Brain microvascular endothelial cell (primary cell): ENCODE results near the gene CIC.

ENCODE experiments used
- DNase-seq: peaks from one replicate; pipeline ENCODE4 v3.0.0-alpha.2; 2020
- H3K27ac ChIP-seq: fragments of 250-450 bp; sonication (Bioruptor Pico); 2 replicates; pipeline ENCODE4 v1.5.1; 2020; ENCODE audit warnings: mild to moderate bottlenecking, moderate library complexity
- H3K27me3 ChIP-seq: fragments of 250-450 bp; sonication (Bioruptor Pico); replicated peaks from 2 replicates; pipeline ENCODE4 v1.5.1; 2020; ENCODE audit warnings: mild to moderate bottlenecking
- H3K36me3 ChIP-seq: fragments of 250-450 bp; sonication (Bioruptor Pico); replicated peaks from 2 replicates; pipeline ENCODE4 v1.5.1; 2020; ENCODE audit warnings: mild to moderate bottlenecking
- H3K4me3 ChIP-seq: 2 replicates; pipeline ENCODE4 v1.5.1; 2011; ENCODE audit warnings: low read depth, mild to moderate bottlenecking, control low read depth, low read length, moderate library complexity
- CTCF ChIP-seq: IDR thresholded peaks from 2 replicates; pipeline ENCODE4 v1.5.1; 2011; ENCODE audit warnings: low read depth, mild to moderate bottlenecking, moderate library complexity, low read length, control low read depth, inconsistent platforms; ENCODE audit errors: missing control alignments
- in situ Hi-C: cut with HindIII; loops from 2 replicates; pipeline ENCODE4 v1.10.0; 2017; ENCODE audit warnings: low sequenced_read_pairs, low pct_ligation_motif_present

Gene CIC

DNA sequence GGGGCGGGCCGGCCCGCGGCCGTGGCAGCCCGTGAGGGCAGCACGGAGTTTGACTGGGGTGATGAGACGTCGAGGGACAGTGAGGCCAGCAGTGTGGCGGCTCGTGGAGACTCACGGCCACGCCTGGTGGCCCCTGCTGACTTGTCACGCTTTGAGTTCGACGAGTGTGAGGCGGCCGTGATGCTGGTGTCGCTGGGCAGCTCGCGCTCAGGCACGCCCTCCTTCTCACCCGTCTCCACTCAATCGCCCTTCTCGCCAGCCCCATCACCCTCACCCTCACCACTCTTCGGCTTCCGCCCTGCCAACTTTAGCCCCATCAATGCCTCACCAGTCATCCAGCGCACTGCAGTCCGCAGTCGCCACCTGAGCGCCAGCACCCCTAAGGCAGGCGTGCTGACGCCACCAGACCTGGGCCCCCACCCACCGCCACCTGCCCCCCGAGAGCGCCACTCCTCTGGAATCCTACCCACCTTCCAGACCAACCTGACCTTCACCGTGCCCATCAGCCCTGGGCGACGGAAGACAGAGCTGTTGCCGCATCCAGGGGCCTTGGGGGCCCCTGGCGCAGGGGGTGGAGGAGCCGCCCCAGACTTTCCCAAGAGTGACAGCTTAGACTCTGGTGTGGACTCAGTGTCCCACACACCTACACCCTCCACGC, 4.5 kb downstream of the CIC start:
- DNase-seq, result no peak
- Histone ChIP-seq H3K36me3 (peaks cover 36% of the 10 kb centered on the region), H3K27me3 (no peaks in the 10 kb centered on the region), H3K27ac (no peak overlapping the region), H3K4me3 (no peak overlapping the region)
- TF ChIP-seq CTCF, result no peak
- in situ Hi-C loops, result no loop called here

DNA sequence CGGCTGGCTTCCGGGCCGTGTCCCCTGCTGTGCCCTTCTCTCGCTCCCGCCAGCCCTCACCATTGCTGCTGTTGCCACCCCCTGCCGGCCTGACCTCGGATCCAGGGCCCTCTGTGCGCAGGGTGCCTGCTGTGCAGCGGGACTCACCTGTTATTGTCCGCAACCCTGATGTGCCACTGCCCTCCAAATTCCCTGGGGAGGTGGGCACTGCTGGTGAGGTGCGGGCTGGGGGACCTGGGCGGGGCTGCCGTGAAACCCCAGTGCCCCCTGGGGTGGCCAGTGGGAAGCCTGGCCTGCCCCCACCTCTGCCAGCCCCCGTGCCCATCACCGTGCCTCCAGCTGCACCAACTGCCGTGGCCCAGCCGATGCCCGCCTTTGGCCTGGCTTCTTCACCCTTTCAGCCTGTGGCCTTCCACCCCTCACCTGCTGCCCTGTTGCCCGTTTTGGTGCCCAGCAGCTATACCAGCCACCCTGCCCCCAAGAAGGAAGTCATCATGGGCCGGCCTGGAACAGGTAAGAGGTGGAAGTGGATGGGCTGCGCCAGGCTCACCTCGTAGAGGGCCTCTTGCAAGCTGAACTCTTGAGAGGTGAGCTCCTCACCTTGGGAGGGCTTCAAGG, 5.1 kb downstream of the CIC start:
- H3K27me3 ChIP-seq, result no peaks in the 10 kb centered on the region
- peaks cover 36% of the 10 kb centered on the region for H3K36me3 ChIP-seq
- no peak overlapping the region for H3K27ac ChIP-seq
- TF ChIP-seq CTCF, result no peak
- DNase-seq, result no peak
- in situ Hi-C loops, result no loop called here
- no peak overlapping the region for H3K4me3 ChIP-seq

DNA sequence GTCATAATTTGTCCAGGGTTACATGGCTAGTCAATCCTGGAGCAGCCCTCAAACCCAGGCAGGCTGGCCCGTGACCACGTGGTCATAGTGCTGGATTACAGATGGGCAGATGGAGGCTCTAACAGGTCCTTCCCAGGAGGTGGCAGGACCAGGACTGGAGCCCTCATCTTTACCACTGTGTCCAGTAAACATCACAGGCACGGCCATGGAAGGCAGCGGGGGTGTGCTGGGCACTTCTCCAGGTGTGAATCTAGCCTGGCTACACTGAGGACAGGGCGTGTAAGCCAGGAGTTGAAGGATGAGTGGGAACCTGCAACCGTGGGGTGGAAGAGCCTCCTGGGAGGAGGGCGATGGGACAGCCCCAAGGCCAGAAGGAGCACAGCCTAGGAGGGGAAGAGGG, 6.1 kb downstream of the CIC start:
- H3K4me3 ChIP-seq, result no peak overlapping the region
- no peak overlapping the region for H3K27ac ChIP-seq
- H3K36me3 ChIP-seq, result peaks cover 36% of the 10 kb centered on the region
- TF ChIP-seq CTCF, result no peak
- in situ Hi-C loops, result no loop called here
- DNase-seq, result no peak
- no peaks in the 10 kb centered on the region for H3K27me3 ChIP-seq

DNA sequence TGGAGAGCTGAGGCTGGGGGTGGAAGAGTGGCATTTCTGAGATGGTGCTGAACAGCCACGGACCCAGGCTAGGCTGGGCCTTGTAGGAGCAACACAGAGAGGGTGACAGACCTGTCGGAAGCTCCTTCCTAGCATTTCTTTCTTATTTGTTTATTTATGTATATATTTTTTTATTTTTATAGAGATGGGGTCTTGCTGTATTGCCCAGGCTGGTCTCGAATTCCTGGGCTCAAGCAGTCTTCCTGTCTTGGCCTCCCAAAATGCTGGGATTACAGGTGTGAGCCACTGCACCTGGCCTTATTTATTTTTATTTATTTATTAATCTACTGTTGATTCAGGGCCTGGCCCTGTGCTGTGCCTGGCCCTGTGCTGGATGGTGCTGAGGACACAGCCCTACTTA, 6.5 kb downstream of the CIC start:
- Histone ChIP-seq H3K27ac (no peak overlapping the region), H3K36me3 (peaks cover 36% of the 10 kb centered on the region), H3K4me3 (no peak overlapping the region), H3K27me3 (no peaks in the 10 kb centered on the region)
- TF ChIP-seq CTCF, result no peak
- DNase-seq, result no peak
- in situ Hi-C loops, result no loop called here

GRCh38 chr19:42276284-42276683, 7.2 kb downstream of the CIC start:
- DNase-seq, result no peak
- in situ Hi-C loops, result no loop called here
- no peak overlapping the region for H3K27ac ChIP-seq
- H3K36me3 ChIP-seq, result peaks cover 36% of the 10 kb centered on the region
- H3K27me3 ChIP-seq, result no peaks in the 10 kb centered on the region
- H3K4me3 ChIP-seq, result no peak overlapping the region
- no peak for TF ChIP-seq CTCF

- no peak for TF ChIP-seq CTCF
- H3K36me3 ChIP-seq, result peaks cover 36% of the 10 kb centered on the region
- no peaks in the 10 kb centered on the region for H3K27me3 ChIP-seq
- in situ Hi-C loops, result no loop called here
- H3K4me3 ChIP-seq, result no peak overlapping the region
- DNase-seq, result no peak
- H3K27ac ChIP-seq, result no peak overlapping the region
These were observed 7.8 kb downstream of the CIC start for GRCh38 chr19:42276821-42277220.
